GM20000 (cell line): ENCODE data around the gene NXPH4.

Experiments used
- DNase-seq: peaks from one replicate; pipeline ENCODE4 v3.0.0; 2012; ENCODE audit warnings: low spot score
- TF ChIP-seq, protein P1 (sequence below): IDR thresholded peaks from 2 replicates; pipeline ENCODE4 v1.5.1; 2012; ENCODE audit warnings: mild to moderate bottlenecking, control low read depth; ENCODE audit errors: extremely low read depth, missing control alignments

The NXPH4 gene

GRCh38 chr12:57234571-57235016 lies 18.0 kb downstream of the NXPH4 start:
- no peak for DNase-seq
- TF ChIP-seq, protein P1, sequence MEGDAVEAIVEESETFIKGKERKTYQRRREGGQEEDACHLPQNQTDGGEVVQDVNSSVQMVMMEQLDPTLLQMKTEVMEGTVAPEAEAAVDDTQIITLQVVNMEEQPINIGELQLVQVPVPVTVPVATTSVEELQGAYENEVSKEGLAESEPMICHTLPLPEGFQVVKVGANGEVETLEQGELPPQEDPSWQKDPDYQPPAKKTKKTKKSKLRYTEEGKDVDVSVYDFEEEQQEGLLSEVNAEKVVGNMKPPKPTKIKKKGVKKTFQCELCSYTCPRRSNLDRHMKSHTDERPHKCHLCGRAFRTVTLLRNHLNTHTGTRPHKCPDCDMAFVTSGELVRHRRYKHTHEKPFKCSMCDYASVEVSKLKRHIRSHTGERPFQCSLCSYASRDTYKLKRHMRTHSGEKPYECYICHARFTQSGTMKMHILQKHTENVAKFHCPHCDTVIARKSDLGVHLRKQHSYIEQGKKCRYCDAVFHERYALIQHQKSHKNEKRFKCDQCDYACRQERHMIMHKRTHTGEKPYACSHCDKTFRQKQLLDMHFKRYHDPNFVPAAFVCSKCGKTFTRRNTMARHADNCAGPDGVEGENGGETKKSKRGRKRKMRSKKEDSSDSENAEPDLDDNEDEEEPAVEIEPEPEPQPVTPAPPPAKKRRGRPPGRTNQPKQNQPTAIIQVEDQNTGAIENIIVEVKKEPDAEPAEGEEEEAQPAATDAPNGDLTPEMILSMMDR = no peak

DNA sequence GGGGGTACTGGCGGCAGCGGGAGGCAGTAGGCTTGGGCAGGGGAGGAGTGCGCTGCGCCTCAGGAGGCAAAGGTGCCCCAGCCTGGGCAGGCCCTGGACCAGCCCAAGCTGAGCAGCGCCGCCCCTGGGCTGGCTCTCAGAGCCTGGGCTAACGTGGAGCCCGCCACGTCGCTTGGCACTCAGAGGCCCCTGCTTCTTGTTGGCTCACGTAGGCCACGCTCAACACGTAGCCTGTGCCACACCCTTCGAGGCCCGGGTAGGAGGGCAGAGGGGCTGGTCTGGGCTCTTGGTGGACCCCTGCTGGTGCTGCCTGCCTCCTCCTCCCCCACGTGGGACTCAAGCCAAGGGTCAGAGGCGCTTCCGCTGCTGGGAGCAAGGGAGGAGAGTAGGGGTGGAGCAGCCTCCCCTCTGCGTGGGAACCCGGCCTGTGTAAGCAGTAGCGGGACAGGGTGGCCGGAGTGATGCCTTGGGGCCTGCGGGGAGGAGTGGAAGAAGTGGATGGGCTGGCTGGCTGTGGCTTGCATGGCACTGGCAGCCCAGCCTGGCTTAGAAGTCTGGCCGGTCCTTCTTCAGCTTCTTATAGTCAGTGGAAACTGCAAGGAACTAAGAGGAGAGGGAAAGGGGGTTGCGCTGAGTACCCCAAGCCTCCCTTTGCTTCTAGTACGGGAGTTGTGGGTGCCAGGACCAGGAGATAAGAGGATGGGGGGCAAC lies 18.6 kb downstream of the NXPH4 start:
- no peak for DNase-seq
- TF ChIP-seq, protein P1 = no peak

DNA sequence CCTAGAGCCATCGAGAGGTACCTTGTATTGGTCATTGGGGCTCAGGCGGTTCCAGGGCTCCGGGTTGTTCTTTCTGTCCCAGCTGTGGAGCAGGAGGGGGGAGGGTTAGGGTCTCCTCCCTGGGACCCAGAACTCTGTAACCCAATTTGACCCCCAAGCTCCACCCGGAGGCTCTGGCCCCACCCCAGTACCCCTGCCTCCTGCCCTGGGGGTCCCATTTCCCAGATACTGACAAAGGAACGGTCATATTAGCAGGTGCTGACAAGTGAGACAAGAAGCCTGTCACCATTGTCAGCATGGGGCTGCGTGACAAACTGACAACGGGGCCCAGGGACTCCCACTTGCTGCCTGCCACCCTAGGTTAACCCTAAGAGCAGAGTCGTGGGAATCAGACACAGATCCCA lies 19.1 kb downstream of the NXPH4 start:
- TF ChIP-seq, protein P1 = no peak
- no peak for DNase-seq

GRCh38 chr12:57236201-57236924 lies 19.8 kb downstream of the NXPH4 start:
- TF ChIP-seq, protein P1 = no peak
- peak; percentile 15 for DNase-seq

DNA sequence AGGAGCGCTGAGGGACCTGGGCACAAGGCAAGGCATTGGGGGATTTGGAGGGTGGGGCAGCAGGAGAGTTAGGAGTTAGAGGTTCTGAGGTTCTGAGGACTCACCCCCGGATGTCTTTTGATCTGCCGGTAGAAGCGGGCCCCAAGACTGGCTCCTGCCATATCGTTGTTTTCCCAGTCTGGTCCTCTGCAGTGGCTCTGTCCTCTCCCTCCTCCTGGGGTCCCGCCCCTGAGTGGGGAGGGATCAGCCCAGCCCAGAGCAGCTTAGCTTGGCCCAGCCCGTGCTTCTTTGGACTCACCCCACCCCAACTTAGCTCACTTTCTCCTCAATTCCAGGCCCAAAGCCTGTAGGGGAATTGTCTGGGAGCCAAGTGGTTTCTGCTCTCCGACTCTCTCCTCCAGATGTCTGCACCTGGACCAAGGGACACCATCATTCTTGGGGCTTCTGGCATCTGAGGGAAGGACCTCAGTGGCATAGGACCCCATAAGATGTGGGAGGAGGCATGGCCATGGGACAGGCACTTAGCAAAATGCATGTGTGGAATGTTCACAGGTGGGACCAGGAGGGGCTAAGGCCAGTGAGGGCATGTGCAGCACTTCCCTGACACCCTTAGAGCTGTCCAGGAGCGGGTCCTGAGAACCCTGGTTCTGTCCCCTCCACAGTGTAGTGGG lies 20.5 kb downstream of the NXPH4 start:
- peak; percentile 10 for DNase-seq
- TF ChIP-seq, protein P1 = no peak

GRCh38 chr12:57237596-57237931 lies 21.0 kb downstream of the NXPH4 start:
- TF ChIP-seq, protein P1 = no peak
- no peak for DNase-seq
